ENCODE measurements around the gene COL11A1. TPM values are rescaled to one million over a fixed set of nuclear protein-coding genes. Genes with fewer than 3 reads are reported as not detected.

Gene COL11A1
- total and polyA plus RNA-seq, 9 of the 15 experiments (the other 6 are each of a cell fraction or from before 2014, with no cell fraction given): 0.07 TPM; not detected in 8

GRCh38 chr1:102896771-102897170, 211.6 kb downstream of the COL11A1 start:
- no peak for ATAC-seq
- Histone ChIP-seq H3K9me1 (ENCODE audit: control insufficient read depth, insufficient read depth, low read length) (no peaks in the 10 kb centered on the region), H3K4me2 (ENCODE audit: insufficient read depth, low read length) (no peak overlapping the region), H3K9me3 (replicated peaks; ENCODE audit: control insufficient read depth, insufficient read depth, low read depth, low read length) (peaks cover under 1% of the 10 kb centered on the region), H3K4me3 (no peak overlapping the region), H3K27ac (ENCODE audit: extremely low read depth, low read depth, low read length) (no peak overlapping the region), H3K9ac (ENCODE audit: insufficient read depth in 1 of 2, low read depth in 2 of 2, low read length in 2 of 2) (no peak overlapping the region), H3K27me3 (ENCODE audit: control insufficient read depth in 2 of 2, insufficient read depth in 2 of 2, low read length in 2 of 2) (no peaks in the 10 kb centered on the region), H3K79me2 (ENCODE audit: control insufficient read depth, insufficient read depth, low read length) (no peaks in the 10 kb centered on the region), H3K36me3 (ENCODE audit: control insufficient read depth, insufficient read depth, low read length) (no peaks in the 10 kb centered on the region), H2AFZ (ENCODE audit: low read depth, low read length) (no peak overlapping the region), H4K20me1 (replicated peaks; ENCODE audit: control insufficient read depth, insufficient read depth, low read length) (no peaks in the 10 kb centered on the region), H3K4me1 (replicated peaks in 1 of 2; ENCODE audit: control insufficient read depth in 2 of 2, insufficient read depth in 2 of 2, low read length in 2 of 2) (no peaks in the 10 kb centered on the region)
- intact Hi-C loops (cut with micrococcal nuclease) (no loop called here), in situ Hi-C loops (cut with MboI) (no loop called here)
- no peak for FAIRE-seq
- no TSS peak for BruUV-seq (replicated peaks)
- DNase-seq (ENCODE audit: extremely low read depth in 1 of 4, low spot score in 3 of 4): no peak
- WGBS (ENCODE audit: insufficient coverage, low coverage, missing lambda C conversion rate): 6% methylated on average over 2 of the region's 2 CpGs
- CTCF ChIA-PET (ENCODE audit: low intra/inter-chr PET ratio): no interaction called here
- TF ChIP-seq ZNF175 (CRISPR knock-in tag; IDR thresholded peaks at IDR 0.05; ENCODE audit: low read depth) (no peak), HDAC3 (IDR thresholded peaks at IDR 0.05; ENCODE audit: borderline replicate concordance, partially characterized antibody) (no peak), ZNF134 (CRISPR knock-in tag; conservative IDR thresholded peaks at IDR 0.05) (no peak), ZNF77 (CRISPR knock-in tag; IDR thresholded peaks at IDR 0.05) (no peak), KLF6 (CRISPR knock-in tag; IDR thresholded peaks at IDR 0.05; ENCODE audit: borderline replicate concordance) (no peak), RB1 (IDR thresholded peaks at IDR 0.05; ENCODE audit: low read depth) (no peak), CTBP1 (IDR thresholded peaks at IDR 0.05; ENCODE audit: borderline replicate concordance) (no peak)
- POLR2A ChIA-PET: no interaction called here

- intact Hi-C loops (cut with micrococcal nuclease) (no loop called here), in situ Hi-C loops (cut with MboI) (no loop called here)
- WGBS (ENCODE audit: insufficient coverage, low coverage, missing lambda C conversion rate): 0% methylated on average over 5 of the region's 5 CpGs
- H3K4me1 ChIP-seq (replicated peaks in 1 of 2; ENCODE audit: control insufficient read depth in 2 of 2, insufficient read depth in 2 of 2, low read length in 2 of 2): no peaks in the 10 kb centered on the region
- ChIA-PET POLR2A (no interaction called here), CTCF (ENCODE audit: low intra/inter-chr PET ratio) (no interaction called here)
- no peak overlapping the region for H3K4me3 ChIP-seq
- H3K9me3 ChIP-seq (replicated peaks; ENCODE audit: control insufficient read depth, insufficient read depth, low read depth, low read length): peaks cover 2% of the 10 kb centered on the region
- no peak overlapping the region for H3K27ac ChIP-seq (ENCODE audit: extremely low read depth, low read depth, low read length)
- no peaks in the 10 kb centered on the region for H4K20me1 ChIP-seq (replicated peaks; ENCODE audit: control insufficient read depth, insufficient read depth, low read length)
- DNase-seq (ENCODE audit: extremely low read depth in 1 of 4, low spot score in 3 of 4) (no peak), FAIRE-seq (no peak), ATAC-seq (no peak)
- BruUV-seq (replicated peaks): no TSS peak
- H3K27me3 ChIP-seq (ENCODE audit: control insufficient read depth in 2 of 2, insufficient read depth in 2 of 2, low read length in 2 of 2): no peaks in the 10 kb centered on the region
- H2AFZ ChIP-seq (ENCODE audit: low read depth, low read length): no peak overlapping the region
- H3K9ac ChIP-seq (ENCODE audit: insufficient read depth in 1 of 2, low read depth in 2 of 2, low read length in 2 of 2): no peak overlapping the region
- no peaks in the 10 kb centered on the region for H3K36me3 ChIP-seq (ENCODE audit: control insufficient read depth, insufficient read depth, low read length)
- H3K9me1 ChIP-seq (ENCODE audit: control insufficient read depth, insufficient read depth, low read length): no peaks in the 10 kb centered on the region
- no peaks in the 10 kb centered on the region for H3K79me2 ChIP-seq (ENCODE audit: control insufficient read depth, insufficient read depth, low read length)
- no peak overlapping the region for H3K4me2 ChIP-seq (ENCODE audit: insufficient read depth, low read length)
- TF ChIP-seq SMAD4 (CRISPR knock-in tag; conservative IDR thresholded peaks at IDR 0.05) (no peak), RBM17 (IDR thresholded peaks at IDR 0.05; ENCODE audit: borderline replicate concordance, low read depth, low read length) (no peak), ZNF121 (CRISPR knock-in tag; conservative IDR thresholded peaks at IDR 0.05) (no peak), ARID3B (CRISPR knock-in tag; IDR thresholded peaks at IDR 0.05; ENCODE audit: borderline replicate concordance) (no peak), SAFB2 (IDR thresholded peaks at IDR 0.05; ENCODE audit: borderline replicate concordance, low read depth, low read length, severe bottlenecking) (no peak), NCOA1 (IDR thresholded peaks at IDR 0.05; ENCODE audit: low read depth) (no peak), CCNT2 (IDR thresholded peaks at IDR 0.05; ENCODE audit: borderline replicate concordance, extremely low read depth, insufficient read length, low read depth, low read length) (no peak), MEF2A (IDR thresholded peaks at IDR 0.05; ENCODE audit: control insufficient read depth, low read depth, low read length) (no peak), CREB1 (IDR thresholded peaks at IDR 0.05) (no peak), CREB1 (CRISPR knock-in tag; IDR thresholded peaks at IDR 0.05) (no peak)
These were observed 212.0 kb downstream of the COL11A1 start for GRCh38 chr1:102896286-102896685.
